Measurements from ENCODE around the gene SHBG.
A peak's percentile ranks its signal among the peaks of the same experiment; 100 is the strongest.
"Not testable (repeated sequence)": the region's sequence is repeated elsewhere in the genome, so short reads cannot be mapped to it uniquely, and the experiment has no call there.

Gene SHBG

DNA sequence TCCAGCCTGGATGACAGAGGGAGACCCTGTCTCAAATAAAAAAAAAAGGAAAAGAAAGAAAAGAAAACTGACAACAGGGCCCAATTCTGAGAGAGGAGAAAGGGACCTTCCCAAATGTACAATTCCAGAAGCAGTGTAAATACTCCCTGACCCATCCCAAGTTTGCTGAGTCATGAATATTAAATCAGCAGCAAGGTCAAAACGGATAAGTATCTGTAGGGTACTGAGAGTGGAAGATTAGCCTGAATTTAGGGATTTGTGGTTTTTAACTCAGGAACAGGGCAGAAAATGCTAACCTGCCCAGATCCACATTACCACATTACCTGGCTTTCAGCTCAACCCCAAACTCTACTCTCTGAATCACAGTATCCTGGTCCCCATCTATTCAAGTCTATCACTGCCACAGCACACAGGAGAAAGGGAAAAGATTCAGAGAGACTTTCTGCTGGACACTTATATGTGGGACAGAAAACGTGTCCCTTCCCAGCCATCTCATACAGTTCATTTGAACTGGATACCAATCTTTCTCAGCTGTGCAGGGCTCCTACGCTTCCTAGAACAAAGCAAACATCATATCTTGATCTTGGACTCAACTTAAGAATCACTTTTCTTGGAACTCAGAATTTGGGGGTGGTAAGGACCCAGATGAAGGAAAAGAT, 18.2 kb upstream of the SHBG start:
- no peak for DNase-seq (ENCODE audit: low read depth)

DNA sequence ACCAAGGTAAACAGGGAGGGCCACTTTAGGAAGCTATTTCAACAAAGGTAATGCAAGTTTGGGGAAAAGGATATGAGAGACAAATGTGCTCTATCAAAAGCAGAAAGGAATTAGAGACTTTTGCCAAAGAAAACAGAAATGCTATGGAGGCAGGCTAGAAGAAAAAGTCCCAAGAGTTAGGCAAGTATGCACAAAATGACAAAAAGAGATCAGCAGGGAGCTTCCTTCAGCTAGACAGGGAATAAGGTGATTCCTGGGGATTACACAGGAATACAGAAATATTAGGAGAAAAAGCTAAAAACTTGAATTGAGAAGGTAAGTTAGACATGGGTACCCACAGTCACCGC, 17.7 kb upstream of the SHBG start:
- no peak for DNase-seq (ENCODE audit: low read depth)

DNA sequence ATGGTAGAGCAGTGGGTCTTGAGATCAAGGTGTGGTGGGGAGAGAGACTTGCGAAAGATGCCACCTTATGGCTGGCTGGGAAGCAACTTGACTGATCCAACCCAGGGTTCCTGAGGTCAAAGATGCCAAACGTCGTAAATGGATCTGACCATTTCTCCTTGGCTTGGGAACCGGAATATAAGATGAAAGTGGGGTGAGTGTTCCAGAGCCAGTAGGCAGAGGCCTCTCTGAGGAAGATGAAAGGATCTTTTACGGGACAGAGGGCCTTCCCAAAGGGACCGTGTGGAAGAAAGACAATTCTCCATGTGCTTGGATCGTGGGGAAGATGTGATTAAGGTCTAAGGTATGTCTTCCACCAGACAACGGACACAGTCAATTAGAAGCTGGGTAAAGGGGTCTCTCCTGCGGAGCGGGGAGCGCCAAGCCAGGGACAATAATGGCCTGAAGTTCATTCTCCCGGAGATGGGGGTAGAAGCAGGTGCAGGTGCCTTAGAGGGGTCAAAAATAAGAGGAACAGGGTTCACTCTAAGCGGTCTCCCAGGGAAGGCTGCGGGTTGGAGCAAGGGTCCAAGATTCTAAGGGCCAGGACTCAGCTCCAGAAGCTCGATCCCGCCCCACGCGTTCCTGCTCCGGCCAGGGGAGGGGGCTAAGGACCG, 16.0 kb upstream of the SHBG start:
- no peak for DNase-seq (ENCODE audit: low read depth)

DNA sequence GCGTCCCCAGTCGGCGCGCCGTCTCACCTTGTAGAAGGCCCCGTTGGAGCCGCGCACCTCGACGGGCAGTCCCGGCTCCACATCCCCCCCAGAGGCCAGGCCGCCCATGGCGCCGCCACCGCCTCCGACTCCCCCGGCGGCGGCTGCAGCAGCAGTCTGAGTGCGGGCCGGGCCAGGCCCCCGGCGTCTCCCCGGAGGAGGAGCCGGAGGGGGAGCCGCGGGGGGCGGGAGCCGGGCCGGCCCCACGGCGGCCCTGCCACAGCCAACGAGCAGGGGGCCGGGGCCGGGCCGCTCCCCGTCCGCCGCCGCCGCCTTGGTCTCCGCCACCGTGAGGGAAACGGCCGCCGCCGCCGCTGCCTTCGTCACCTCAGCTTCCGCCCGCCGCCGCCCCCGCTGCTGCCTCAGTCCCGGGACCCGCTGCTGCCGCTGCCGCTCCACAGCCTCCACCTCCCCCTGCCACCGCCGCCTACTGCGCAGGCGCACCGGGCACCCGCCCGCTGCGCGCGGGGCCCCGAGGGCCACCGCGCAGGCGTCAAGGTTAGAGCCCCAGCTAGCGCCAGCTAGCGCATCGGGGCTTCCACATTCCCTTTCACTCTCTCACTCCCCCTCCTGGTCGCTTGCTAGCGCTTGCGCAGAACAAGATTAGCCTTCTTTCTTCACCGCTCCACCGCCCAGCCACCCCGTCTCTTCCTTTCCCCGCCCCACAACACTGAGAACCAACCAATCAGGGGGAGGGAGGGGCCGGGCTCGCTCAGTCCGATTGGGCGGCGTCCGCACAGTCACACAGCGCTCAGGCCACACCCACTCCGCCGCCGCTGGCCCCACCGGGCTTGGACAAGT, 15.3 kb upstream of the SHBG start, which contains the start of gene FXR2:
TSS of gene FXR2 (minus strand) at position 473 of the 840 bp plus-strand sequence. CDS start at position 108, 365 bp downstream.
- DNase-seq (ENCODE audit: low read depth): peak; percentile 98

DNA sequence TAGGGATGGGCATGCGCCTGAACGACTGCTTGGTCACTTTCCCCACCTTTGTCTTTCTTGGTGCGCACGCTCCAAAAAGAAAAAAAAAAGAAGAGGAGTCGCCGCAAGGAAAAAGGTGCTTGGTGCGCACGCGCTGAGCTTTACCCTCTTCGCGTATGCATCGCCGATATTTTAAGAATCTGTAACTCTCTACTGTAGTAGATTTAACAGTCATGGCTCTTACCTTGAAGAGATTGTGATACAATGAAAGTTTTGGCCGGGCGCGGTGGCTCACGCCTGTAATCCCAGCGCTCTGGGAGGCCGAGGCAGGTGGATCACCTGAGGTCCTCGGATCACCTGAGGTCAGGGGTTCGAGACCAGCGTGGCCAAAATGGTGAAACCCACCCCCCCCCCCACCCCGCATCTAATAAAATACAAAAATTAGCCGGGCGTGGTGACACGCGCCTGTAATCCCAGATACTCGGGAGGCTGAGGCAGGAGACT, 14.6 kb upstream of the SHBG start:
- no peak for DNase-seq (ENCODE audit: low read depth)

DNA sequence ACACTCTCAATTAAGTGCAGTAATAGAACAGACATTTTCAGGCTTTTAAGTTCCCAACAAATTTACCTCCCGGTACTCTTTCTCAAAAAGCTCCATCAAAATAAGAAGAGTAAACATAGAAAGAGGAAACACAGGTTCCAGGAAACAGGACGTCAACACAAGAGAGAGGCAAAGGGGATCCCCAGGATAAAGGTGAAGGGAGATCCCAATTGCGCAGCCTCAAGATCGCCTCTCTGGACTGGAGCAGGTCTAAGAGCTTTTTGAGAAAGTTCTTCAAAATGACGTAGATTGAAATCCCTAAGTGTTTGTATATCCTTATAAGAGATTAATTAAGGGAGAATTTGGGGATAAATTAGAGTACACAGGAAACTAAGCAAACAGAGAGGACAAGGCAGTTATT, 11.3 kb upstream of the SHBG start:
- no peak for DNase-seq (ENCODE audit: low read depth)

DNA sequence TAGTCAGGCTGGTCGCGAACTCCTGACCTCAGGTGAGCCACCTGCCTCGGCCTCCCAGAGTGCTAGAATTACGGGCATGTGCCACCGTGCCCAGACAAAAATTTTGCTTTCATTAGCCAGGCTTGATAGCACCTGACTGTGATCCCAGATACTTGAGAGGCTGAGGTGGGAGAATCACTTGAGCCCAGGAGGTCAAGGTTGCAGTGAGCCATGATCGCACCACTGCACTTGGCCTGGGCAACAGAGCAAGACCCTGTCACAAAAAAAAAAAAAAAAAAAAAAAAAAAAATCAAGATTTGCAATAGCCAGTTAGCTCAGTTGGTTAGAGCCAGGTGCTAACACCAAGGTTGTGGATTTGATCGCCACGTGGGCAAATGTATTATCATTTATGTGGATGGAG, 9.1 kb upstream of the SHBG start:
- no peak for DNase-seq (ENCODE audit: low read depth)

DNA sequence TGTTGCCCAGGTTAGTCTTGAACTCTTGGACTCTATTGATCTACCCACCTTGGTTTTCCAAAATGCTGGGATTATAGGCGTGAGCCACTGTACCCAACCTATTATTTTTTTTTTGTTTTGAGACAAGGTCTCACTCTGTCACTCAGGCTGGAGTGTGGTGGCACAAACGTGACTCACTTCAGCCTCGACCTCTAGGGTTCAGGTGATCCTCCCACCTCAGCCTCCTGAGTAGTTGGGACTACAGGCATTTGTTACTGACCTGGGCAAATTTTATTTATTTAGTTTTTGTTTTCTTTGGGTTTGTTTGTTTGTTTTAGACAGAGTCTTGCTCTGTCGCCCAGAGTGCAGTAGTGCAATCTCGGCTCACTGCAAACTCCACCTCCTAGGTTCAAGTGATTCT, 6.3 kb upstream of the SHBG start:
- no peak for DNase-seq (ENCODE audit: low read depth)

DNA sequence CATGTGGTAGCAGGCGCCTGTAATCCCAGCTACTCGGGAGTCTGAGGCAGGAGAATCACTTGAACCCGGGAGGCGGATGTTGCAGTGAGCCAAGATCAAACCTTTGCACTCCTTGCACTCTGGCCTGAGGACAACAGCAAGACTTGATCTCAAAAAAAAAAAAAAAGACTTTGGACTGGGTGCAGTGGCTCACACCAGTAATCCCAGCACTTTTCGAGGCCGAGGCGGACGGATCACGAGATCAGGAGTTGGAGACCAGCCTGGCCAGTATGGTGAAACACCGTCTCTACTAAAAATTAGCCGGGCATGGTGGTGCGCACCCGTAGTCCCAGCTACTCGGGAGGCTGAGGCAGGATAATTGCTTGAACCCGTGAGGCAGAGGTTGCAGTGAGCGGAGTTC, 4.2 kb upstream of the SHBG start:
- DNase-seq (ENCODE audit: low read depth): not testable (repeated sequence)

DNA sequence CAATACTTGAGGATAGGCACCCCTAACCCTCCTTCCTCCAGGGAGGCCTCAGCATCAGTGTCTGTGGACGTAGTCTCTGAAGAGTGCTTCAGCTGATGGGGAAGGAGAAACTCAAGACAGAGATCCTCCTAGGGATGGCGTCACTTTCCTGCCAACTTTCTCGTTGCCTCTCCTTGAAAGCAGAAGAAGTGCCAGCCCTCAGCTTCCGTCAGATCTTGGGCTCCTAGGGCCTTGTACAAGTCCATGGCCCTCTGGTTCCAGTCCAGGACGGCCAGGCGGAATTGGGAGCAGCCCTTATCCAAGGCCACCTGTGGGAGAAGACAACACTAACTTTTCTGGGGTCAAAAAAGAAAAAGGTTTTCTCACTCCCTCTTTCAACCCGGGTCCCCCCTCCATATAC, 3.6 kb upstream of the SHBG start:
- no peak for DNase-seq (ENCODE audit: low read depth)

DNA sequence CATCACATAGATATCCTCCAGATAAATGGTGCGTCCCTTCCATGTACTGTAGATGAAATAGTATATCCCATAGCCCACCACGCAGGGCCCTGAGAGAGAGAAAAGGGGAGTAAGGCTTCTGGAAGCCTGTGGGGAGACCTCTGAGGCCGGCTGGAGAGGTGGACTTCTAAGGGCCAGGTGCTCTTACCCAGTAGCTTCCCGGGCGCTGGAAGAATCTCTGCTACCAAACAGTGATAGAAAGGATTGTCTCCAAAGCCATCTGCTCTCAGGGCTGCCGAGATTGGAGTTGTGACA, 3.0 kb upstream of the SHBG start:
- DNase-seq (ENCODE audit: low read depth): no peak

DNA sequence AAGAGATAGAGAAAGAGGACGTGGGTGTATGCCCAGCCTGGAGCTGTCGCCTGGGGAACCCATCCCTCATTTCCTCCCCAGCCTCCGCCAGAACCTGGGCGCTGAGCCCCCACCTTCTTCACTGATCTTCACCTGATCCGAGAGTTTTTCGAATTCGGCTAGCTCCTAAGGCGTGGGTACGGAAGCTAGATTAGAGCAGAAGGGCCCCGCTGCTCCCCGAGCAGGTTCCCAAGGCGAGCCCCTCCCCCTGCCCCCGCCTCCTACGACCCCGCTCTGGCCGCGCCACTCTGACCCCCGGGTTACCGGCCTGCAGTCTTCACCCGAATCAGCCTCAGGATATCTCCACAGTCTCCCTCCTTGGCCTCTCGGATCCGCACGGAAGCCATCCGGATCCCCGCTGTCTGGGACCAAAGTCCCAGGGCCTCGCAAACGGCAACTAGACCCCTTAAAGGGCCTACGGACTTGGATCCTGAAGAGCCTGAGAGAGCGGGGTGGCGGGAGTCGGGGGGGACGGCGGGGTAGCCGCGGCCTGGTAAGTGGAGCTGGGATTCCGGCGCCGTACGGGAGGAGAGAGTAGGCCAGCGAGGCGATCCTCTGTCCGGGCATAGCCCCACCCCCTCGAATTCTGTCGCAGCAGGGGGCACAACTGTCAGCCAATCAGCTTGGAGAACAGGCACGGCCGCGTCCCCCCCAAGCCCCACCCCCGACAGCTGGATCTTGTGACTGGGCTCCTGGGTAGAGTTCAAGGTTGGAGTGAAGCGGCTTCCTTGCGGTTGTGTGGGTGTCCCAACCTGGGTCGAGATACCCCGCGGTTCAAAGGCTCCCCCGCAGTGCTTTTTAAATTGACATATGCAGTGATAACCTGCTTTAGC, 2.4 kb upstream of the SHBG start, which contains the start of gene SAT2:
TSS of gene SAT2 (minus strand) at position 572 of the 872 bp plus-strand sequence. CDS start at position 386, 186 bp downstream.
- peak; percentile 76 for DNase-seq (ENCODE audit: low read depth)

DNA sequence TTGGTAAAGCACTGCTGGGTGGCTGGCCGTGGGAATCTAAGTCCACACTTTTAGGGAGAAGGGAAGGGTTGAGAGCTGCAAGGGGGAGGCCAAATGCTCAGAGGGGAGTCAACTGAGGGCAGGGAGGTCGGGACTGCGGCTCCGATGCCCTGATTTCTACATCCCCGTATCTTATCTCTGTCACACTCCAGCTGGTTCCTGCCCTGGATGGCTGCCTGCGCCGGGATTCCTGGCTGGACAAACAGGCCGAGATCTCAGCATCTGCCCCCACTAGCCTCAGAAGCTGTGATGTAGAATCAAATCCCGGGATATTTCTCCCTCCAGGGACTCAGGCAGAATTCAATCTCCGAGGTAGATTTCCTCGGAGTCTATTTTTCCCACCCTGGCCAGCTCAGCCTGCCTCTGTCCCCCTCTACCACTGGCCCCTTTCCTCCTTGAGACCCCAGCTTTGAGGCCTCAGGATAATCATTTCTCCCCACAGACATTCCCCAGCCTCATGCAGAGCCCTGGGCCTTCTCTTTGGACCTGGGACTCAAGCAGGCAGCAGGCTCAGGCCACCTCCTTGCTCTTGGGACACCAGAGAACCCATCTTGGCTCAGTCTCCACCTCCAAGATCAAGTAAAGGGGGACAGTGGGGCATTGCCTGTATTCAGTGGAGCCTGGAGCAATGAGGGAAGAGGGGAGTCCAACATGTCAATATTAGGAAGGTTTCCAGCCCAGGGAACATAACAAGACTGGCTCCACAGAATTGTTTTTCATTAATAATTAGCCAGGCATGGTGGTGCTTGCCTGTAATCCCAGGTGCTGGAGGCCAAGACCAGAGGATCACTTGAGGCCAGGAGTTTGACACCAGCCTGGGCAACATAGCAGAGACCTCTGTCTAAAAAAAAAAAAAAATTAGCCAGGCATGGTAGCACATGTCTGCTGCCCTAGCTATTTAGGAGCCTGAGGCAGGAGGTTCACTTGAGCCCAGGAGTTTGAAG, 1.8 kb downstream of the SHBG start:
- no peak for DNase-seq (ENCODE audit: low read depth)

DNA sequence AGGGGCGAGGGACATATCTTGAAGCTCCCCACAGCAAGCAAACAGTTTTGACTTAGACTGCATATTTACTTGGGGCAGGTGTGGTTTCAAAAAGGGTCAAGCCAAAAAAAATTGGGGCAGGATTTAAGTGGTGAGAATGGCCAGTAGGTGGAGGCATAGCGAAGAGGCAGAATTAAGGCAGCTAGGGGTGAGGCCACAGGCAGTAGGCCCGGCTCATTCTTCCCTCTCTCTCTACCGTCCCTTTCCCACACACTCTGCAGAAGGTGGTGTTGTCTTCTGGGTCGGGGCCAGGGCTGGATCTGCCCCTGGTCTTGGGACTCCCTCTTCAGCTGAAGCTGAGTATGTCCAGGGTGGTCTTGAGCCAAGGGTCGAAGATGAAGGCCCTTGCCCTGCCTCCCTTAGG, 2.6 kb downstream of the SHBG start:
- no peak for DNase-seq (ENCODE audit: low read depth)

DNA sequence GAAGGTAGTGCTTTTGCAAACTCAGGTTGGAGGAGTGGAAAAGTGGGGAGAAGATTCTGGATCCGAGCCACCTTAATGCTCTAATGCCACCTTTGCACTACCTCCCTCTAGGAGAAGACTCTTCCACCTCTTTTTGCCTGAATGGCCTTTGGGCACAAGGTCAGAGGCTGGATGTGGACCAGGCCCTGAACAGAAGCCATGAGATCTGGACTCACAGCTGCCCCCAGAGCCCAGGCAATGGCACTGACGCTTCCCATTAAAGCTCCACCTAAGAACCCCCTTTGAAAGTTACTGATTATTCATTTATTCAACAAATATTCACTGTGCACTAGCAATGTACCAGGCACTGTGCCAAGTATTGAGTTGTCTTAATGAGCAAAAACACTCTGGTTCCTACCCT, 3.2 kb downstream of the SHBG start:
- DNase-seq (ENCODE audit: low read depth): no peak

DNA sequence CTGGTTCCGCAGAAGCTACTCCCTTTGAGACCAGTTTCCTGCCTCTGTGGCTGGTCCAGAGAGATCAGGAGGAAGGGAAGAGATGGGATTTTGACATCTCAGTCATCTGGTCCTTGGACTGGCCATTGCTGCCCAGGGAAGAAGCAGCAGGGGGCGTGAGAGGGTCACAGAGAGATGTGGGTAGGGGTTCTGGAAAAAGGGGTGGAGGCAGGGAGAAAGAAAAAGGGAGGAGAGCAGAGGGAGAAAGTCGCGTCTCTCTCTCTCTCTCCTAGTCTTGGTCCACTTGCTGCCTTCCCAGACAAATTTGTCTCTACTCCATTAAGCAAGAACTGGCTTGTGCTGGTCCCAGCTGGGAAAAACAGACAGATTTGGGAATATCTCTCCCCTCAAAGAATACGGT, 4.4 kb downstream of the SHBG start:
- DNase-seq (ENCODE audit: low read depth): no peak

DNA sequence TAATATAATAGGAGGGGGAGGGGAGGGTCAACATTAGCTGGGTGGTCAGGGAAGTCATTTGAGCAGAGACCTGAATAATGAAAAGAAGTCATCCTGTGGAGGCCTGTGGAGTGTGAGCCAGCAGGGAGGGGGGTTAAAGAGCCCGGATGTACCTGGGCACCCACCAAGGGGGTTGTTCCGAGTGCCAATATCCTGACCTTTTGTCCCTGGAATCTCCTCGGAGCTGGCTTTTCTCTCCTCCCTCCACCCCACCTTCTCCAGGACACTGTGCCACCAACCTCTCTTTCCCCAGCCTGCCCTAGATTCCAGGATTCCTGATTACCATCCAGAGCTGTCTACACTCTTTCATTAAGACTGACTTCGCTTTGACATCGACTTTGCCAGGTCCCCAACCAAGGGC, 6.2 kb downstream of the SHBG start:
- no peak for DNase-seq (ENCODE audit: low read depth)

DNA sequence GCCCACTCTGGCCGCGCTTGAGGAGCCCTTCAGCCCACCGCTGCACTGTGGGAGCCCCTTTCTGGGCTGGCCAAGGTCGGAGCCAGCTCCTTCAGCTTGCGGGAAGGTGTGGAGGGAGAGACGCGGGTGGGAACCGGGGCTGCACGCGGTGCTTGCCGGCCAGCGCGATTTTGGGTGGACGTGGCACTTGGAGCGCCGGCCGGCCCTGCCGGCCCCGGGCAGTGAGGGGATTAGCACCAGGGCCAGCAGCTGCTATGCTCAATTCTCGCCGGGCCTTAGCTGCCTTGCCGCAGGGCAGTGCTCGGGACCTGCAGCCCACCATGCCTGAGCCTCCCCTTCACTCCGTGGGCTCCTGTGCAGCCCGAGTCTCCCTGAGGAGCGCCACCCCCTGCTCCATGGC, 10.8 kb downstream of the SHBG start:
- no peak for DNase-seq (ENCODE audit: low read depth)

DNA sequence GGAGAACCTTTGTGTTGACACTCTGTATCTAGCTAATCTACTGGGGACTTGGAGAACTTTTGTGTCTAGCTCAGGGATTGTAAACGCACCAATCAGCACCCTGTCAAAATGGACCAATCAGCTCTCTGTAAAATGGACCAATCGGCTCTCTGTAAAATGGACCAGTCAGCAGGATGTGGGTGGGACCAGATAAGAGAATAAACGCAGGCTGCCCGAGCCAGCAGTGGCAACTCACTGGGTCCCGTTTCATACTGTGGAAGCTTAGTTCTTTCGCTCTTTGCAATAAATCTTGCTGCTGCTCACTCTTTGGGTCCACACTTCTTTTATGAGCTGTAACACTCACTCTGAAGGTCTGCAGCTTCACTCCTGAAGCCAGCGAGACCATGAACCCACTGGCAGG, 11.7 kb downstream of the SHBG start:
- not testable (repeated sequence) for DNase-seq (ENCODE audit: low read depth)

DNA sequence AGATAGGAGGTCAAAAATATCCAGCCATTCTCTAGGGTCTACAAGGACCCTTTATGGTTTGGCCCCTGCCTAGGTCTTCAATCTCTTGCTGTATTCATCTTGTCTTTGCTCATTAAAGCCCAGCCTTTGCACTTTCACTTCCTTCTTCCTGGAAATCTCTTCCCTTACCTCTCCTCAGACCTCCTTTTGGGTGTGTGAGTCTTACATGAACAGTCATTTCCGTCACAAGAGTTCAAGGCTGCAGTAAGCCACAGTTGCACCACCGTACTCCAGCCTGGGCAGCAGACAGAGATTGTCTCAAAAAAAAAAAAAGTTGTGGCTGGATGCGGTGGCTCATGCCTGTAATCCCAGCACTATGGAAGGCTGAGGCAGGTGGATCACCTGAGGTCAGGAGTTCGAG, 14.8 kb downstream of the SHBG start:
- DNase-seq (ENCODE audit: low read depth): no peak

DNA sequence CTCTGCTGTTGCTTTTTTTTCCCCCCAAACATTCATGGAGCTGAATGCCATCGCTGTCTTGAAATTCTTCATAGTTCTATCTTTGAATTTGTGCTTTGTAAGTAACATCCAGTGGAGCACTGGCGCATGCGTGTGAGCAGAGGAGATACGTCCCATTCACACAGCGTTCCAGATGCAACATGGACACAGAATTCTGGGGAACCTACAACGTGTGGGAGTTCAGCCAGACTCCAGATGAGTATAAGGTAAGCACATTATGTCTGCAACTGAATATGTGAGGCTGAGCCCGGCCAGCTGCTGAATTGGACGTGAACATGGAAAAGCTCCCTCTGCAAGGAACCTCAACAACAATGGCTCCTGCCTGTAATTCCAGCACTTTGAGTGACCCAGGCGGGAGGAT, 16.5 kb downstream of the SHBG start:
- DNase-seq (ENCODE audit: low read depth): no peak

All from activated T-helper 9 cell treated with anti-CD3 and anti-CD28 coated beads, Interleukin-2, amount 50 U/mL, for 16 hours (primary cell).